Caco-2 (cell line): ENCODE measurements around the gene PPP2R5E. TPM values are rescaled to one million over a fixed set of nuclear protein-coding genes. Genes with fewer than 3 reads are reported as not detected.

Experiments used
- BruUV-seq: library from RNA; stranded (reverse); fragments of 400-500 nt; replicated peaks from 2 replicates; lab custom pipeline; 2021; lab: Mats Ljungman, UMichigan
- CTCF ChIA-PET: fragments of 300-600 bp; sonication (Branson Sonifier 250); formaldehyde crosslinking; loops from one replicate; lab custom pipeline; 2022; ENCODE audit warnings: antibody characterized with exemption; lab: Charles Lee
- POLR2A ChIA-PET: fragments of 300-600 bp; sonication (Branson Sonifier 250); formaldehyde crosslinking; loops from one replicate; lab custom pipeline; 2022; ENCODE audit warnings: antibody characterized with exemption; lab: Charles Lee
- DNase-seq, 2 experiments: peaks; one replicate each; pipeline versions ENCODE4 v3.0.0 to v3.0.0-alpha.2; 2020 to 2022
- H3K27me3 ChIP-seq: replicated peaks from 2 replicates; pipeline ENCODE4 v1.6.0; 2011; ENCODE audit warnings: low read length; ENCODE audit not compliant: control insufficient read depth, insufficient read depth
- H3K36me3 ChIP-seq: 2 replicates; pipeline ENCODE4 v1.5.1; 2011; ENCODE audit warnings: low read length; ENCODE audit not compliant: control insufficient read depth, insufficient read depth
- H3K4me1 ChIP-seq: fragments of 250-450 bp; sonication (Bioruptor Pico); 2 replicates; pipeline ENCODE4 v1.5.1; 2020; ENCODE audit warnings: mild to moderate bottlenecking
- H3K4me3 ChIP-seq: 2 replicates; pipeline ENCODE4 v1.5.1; 2011; ENCODE audit warnings: low read depth, mild to moderate bottlenecking, control low read depth, low read length
- H3K9me3 ChIP-seq: fragments of 250-450 bp; sonication (Bioruptor Pico); 2 replicates; pipeline ENCODE4 v1.5.1; 2020; ENCODE audit warnings: mild to moderate bottlenecking, moderate library complexity
- H3K27ac Mint-ChIP-seq: one replicate; pipeline ENCODE4 v1.8.0; 2022; ENCODE audit warnings: mixed read lengths; ENCODE audit not compliant: unreplicated experiment
- H3K27me3 Mint-ChIP-seq: one replicate; pipeline ENCODE4 v1.8.0; 2022; ENCODE audit warnings: mixed read lengths; ENCODE audit not compliant: insufficient read depth, unreplicated experiment
- H3K36me3 Mint-ChIP-seq: one replicate; pipeline ENCODE4 v1.8.0; 2022; ENCODE audit warnings: mild to moderate bottlenecking, mixed read lengths; ENCODE audit not compliant: insufficient read depth, unreplicated experiment
- H3K4me1 Mint-ChIP-seq: one replicate; pipeline ENCODE4 v1.8.0; 2022; ENCODE audit warnings: low read depth, mixed read lengths; ENCODE audit not compliant: unreplicated experiment
- H3K4me3 Mint-ChIP-seq: one replicate; pipeline ENCODE4 v1.8.0; 2022; ENCODE audit warnings: mild to moderate bottlenecking, moderate library complexity, mixed read lengths; ENCODE audit not compliant: unreplicated experiment
- H3K9me3 Mint-ChIP-seq: one replicate; pipeline ENCODE4 v1.8.0; 2022; ENCODE audit warnings: mixed read lengths; ENCODE audit not compliant: unreplicated experiment
- CTCF ChIP-seq, 2 experiments: fragments of 200-600 bp in 1 of 2; IDR thresholded peaks; 1 replicate in 1 of 2; 2 replicates in 1 of 2; pipeline versions ENCODE4 v1.5.1 to v1.8.0; 2011 to 2022; ENCODE audit warnings: antibody characterized with exemption in 1 of 2, control low read depth in 1 of 2, inconsistent platforms in 1 of 2, low read depth in 1 of 2, low read length in 1 of 2, mild to moderate bottlenecking in 1 of 2, moderate library complexity in 1 of 2; ENCODE audit not compliant: insufficient read depth in 1 of 2, severe bottlenecking in 1 of 2, unreplicated experiment in 1 of 2
- intact Hi-C: fragments of 100-400 bp; cut with micrococcal nuclease; formaldehyde crosslinking; loops from one replicate; pipeline ENCODE4 v1.10.0; 2022; ENCODE audit not compliant: unreplicated experiment
- total RNA-seq: library from RNA; stranded (reverse); gene quantifications from 2 replicates; pipeline ENCODE4 v1.2.3, GENCODE V29; 2022

The PPP2R5E gene
- total RNA-seq, 1 experiment from 2014 or later = 58.6 TPM

GRCh38 chr14:63443988-63444387 is 99.2 kb downstream of the PPP2R5E start:
- H3K36me3 ChIP-seq = no peaks in the 10 kb centered on the region
- no peaks in the 10 kb centered on the region for H3K27me3 ChIP-seq
- DNase-seq = no peak
- no peak overlapping the region for H3K4me3 ChIP-seq
- no peak for TF ChIP-seq CTCF (IDR thresholded peaks at IDR 0.05; ENCODE audit: insufficient read depth in 1 of 2, low read depth in 1 of 2, low read length in 1 of 2, severe bottlenecking in 1 of 2, unreplicated experiment in 1 of 2)
- intact Hi-C loops = no loop called here
- Mint-ChIP-seq H3K4me3 (no peak overlapping the region), H3K36me3 (peaks cover 11% of the 10 kb centered on the region), H3K9me3 (no peaks in the 10 kb centered on the region), H3K4me1 (no peaks in the 10 kb centered on the region), H3K27ac (no peak overlapping the region), H3K27me3 (no peaks in the 10 kb centered on the region)
- CTCF ChIA-PET = no interaction called here
- POLR2A ChIA-PET = no interaction called here
- no TSS peak for BruUV-seq
- no peaks in the 10 kb centered on the region for H3K4me1 ChIP-seq
- H3K9me3 ChIP-seq = no peaks in the 10 kb centered on the region

- no peak for TF ChIP-seq CTCF (IDR thresholded peaks at IDR 0.05; ENCODE audit: insufficient read depth in 1 of 2, low read depth in 1 of 2, low read length in 1 of 2, severe bottlenecking in 1 of 2, unreplicated experiment in 1 of 2)
- Mint-ChIP-seq H3K27ac (no peak overlapping the region), H3K4me1 (peaks cover 2% of the 10 kb centered on the region), H3K4me3 (no peak overlapping the region), H3K9me3 (no peaks in the 10 kb centered on the region), H3K27me3 (no peaks in the 10 kb centered on the region), H3K36me3 (peaks cover 11% of the 10 kb centered on the region)
- no peak overlapping the region for H3K4me3 ChIP-seq
- H3K36me3 ChIP-seq = no peaks in the 10 kb centered on the region
- no peak for DNase-seq
- H3K27me3 ChIP-seq = no peaks in the 10 kb centered on the region
- H3K4me1 ChIP-seq = peaks cover 3% of the 10 kb centered on the region; the same call in 1 of the 2 replicates
- intact Hi-C loops = no loop called here
- POLR2A ChIA-PET = no interaction called here
- H3K9me3 ChIP-seq = no peaks in the 10 kb centered on the region
- CTCF ChIA-PET = interaction anchor here (1.3 kb wide), 1 partner anchor 198 kb away, joined by 3 read pairs; the partner anchor contains the start of gene WDR89
- no TSS peak for BruUV-seq
These were observed 99.8 kb downstream of the PPP2R5E start for GRCh38 chr14:63443361-63443760.

- intact Hi-C loops = no loop called here
- H3K27me3 ChIP-seq = no peaks in the 10 kb centered on the region
- ChIA-PET CTCF (interaction anchor here (0.5 kb wide), 1 partner anchor 98 kb away, joined by 3 read pairs; no protein-coding TSS in a partner anchor), POLR2A (no interaction called here)
- TF ChIP-seq CTCF (IDR thresholded peaks at IDR 0.05; ENCODE audit: insufficient read depth in 1 of 2, low read depth in 1 of 2, low read length in 1 of 2, severe bottlenecking in 1 of 2, unreplicated experiment in 1 of 2) = no peak
- no TSS peak for BruUV-seq
- peak overlapping the region; percentile 1 for H3K27ac Mint-ChIP-seq
- H3K27me3 Mint-ChIP-seq = no peaks in the 10 kb centered on the region
- H3K9me3 ChIP-seq = no peaks in the 10 kb centered on the region
- no peaks in the 10 kb centered on the region for H3K9me3 Mint-ChIP-seq
- H3K4me1 ChIP-seq = peaks cover 14% of the 10 kb centered on the region; the same call in 1 of the 2 replicates
- H3K36me3 ChIP-seq = no peaks in the 10 kb centered on the region
- H3K4me3 Mint-ChIP-seq = no peak overlapping the region
- no peak overlapping the region for H3K4me3 ChIP-seq
- peak in 1 of 2 experiments; percentile 18 for DNase-seq
- H3K36me3 Mint-ChIP-seq = peaks cover 16% of the 10 kb centered on the region
- peaks cover 27% of the 10 kb centered on the region for H3K4me1 Mint-ChIP-seq
These were observed 105.0 kb downstream of the PPP2R5E start for GRCh38 chr14:63438065-63438757.
